Measurements from ENCODE around the gene AP3B1. TPM values are rescaled to one million over a fixed set of nuclear protein-coding genes. Genes with fewer than 3 reads are reported as not detected.

The AP3B1 gene
- total RNA-seq, 2 donors from 2014 or later = 50.4 to 52.6 TPM

DNA sequence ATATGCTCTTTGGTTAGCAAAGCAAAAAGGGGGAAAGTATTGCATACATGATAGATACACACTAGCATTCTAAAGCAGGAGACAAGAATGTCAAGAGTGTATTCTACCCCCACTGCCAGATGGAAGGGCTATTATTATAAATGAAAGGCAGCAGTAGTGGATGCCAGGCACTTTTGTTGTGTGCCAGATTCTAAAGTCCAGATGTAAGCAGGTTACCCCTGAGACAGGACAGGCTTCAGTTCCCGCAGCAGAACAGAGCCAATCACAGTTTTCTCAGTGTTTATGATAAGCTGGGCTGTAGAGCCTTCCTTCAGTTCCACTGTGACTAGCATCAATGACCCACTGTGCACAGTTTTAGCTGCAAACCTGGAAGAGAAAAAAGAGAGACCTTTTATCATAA is 291.8 kb downstream of the AP3B1 start:
- TF ChIP-seq, protein P1, sequence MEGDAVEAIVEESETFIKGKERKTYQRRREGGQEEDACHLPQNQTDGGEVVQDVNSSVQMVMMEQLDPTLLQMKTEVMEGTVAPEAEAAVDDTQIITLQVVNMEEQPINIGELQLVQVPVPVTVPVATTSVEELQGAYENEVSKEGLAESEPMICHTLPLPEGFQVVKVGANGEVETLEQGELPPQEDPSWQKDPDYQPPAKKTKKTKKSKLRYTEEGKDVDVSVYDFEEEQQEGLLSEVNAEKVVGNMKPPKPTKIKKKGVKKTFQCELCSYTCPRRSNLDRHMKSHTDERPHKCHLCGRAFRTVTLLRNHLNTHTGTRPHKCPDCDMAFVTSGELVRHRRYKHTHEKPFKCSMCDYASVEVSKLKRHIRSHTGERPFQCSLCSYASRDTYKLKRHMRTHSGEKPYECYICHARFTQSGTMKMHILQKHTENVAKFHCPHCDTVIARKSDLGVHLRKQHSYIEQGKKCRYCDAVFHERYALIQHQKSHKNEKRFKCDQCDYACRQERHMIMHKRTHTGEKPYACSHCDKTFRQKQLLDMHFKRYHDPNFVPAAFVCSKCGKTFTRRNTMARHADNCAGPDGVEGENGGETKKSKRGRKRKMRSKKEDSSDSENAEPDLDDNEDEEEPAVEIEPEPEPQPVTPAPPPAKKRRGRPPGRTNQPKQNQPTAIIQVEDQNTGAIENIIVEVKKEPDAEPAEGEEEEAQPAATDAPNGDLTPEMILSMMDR (IDR thresholded peaks at IDR 0.05) = no peak
- no peaks in the 10 kb centered on the region for H3K36me3 ChIP-seq
- no peak for ATAC-seq (ENCODE audit: insufficient number of reproducible peaks, low FRiP score, low read depth)
- H3K4me1 ChIP-seq (ENCODE audit: control insufficient read depth in 1 of 2, low read depth in 2 of 2) = peaks cover 4 to 10% of the 10 kb centered on the region in 2 donors
- no peaks in the 10 kb centered on the region for H3K9me3 ChIP-seq
- no peaks in the 10 kb centered on the region for H3K27me3 ChIP-seq (replicated peaks; ENCODE audit: insufficient read depth)
- H3K27ac ChIP-seq = no peak overlapping the region
- H3K4me3 ChIP-seq = no peak overlapping the region
- no peak for DNase-seq (ENCODE audit: low spot score)

DNA sequence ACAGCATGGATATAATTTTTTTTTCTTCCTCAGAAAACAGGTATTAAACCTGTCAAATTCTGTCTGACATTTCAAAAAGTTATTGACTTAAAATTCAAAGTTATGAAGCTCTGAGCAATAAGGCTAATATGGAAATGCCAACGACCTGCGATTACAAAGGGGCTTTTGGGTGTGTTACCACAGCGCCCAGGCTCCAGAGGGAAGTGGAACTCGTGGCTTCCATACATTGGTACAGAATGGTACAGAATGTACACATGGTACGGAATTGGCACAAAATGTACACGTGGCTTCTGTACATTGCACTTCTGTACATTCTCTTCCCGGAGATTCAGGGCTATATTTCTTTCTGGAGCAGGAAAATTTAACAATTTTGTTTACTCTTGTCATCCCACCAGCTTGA is 293.3 kb downstream of the AP3B1 start:
- ATAC-seq (ENCODE audit: insufficient number of reproducible peaks, low FRiP score, low read depth) = no peak
- TF ChIP-seq, protein P1 (IDR thresholded peaks at IDR 0.05) = no peak
- Histone ChIP-seq H3K9me3 (no peaks in the 10 kb centered on the region), H3K27me3 (replicated peaks; ENCODE audit: insufficient read depth) (no peaks in the 10 kb centered on the region), H3K4me1 (ENCODE audit: control insufficient read depth in 1 of 2, low read depth in 2 of 2) (peaks cover 4 to 10% of the 10 kb centered on the region in 2 donors), H3K27ac (no peak overlapping the region), H3K4me3 (no peak overlapping the region), H3K36me3 (no peaks in the 10 kb centered on the region)
- no peak for DNase-seq (ENCODE audit: low spot score)

DNA sequence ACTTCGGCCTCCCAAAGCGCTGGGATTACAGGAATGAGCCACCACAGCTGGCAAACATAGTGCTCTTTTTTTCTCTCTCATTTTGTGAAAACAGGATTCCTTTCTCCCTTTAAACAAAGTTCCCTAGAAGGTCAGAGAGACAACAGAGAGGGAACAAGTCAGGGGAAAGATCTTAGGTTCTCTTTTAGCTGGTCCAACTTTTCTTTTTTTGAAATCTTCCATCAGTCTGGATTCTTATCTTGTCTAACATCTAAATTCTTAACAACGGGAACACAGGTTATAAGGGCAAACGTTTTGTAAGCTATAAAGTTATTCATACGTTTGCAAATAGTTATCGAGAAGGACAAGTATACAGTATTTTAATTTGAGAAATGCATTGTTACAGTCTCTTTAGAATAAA is 294.3 kb downstream of the AP3B1 start:
- H3K4me1 ChIP-seq (ENCODE audit: control insufficient read depth in 1 of 2, low read depth in 2 of 2) = peaks cover 9 to 11% of the 10 kb centered on the region in 2 donors
- H3K9me3 ChIP-seq = no peaks in the 10 kb centered on the region
- H3K27ac ChIP-seq = no peak overlapping the region
- no peaks in the 10 kb centered on the region for H3K36me3 ChIP-seq
- TF ChIP-seq, protein P1 (IDR thresholded peaks at IDR 0.05) = no peak
- H3K27me3 ChIP-seq (replicated peaks; ENCODE audit: insufficient read depth) = no peaks in the 10 kb centered on the region
- ATAC-seq (ENCODE audit: insufficient number of reproducible peaks, low FRiP score, low read depth) (no peak), DNase-seq (ENCODE audit: low spot score) (no peak)
- H3K4me3 ChIP-seq = no peak overlapping the region

DNA sequence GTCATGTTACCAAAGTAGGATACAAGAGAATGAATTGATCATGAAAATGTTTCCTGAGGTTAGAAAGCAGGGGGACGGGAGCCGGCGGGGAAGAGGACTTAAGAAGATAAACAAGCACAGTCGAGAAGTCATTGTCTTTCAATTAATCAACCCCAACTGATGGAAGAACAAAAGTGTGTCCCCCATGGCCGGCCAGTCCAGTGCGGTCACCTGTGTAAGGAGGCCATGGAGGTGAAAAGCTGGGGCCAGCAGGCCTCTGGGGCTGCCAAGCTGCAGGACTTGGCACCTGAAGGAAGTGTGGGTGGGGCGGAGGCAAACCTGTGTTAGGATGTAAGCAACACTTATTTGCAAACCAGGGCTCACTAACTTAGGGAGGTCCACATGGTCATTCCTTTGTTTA is 295.1 kb downstream of the AP3B1 start:
- Histone ChIP-seq H3K27ac (no peak overlapping the region), H3K9me3 (no peaks in the 10 kb centered on the region), H3K36me3 (no peaks in the 10 kb centered on the region), H3K4me3 (no peak overlapping the region), H3K4me1 (ENCODE audit: control insufficient read depth in 1 of 2, low read depth in 2 of 2) (peaks cover 9 to 15% of the 10 kb centered on the region in 2 donors), H3K27me3 (replicated peaks; ENCODE audit: insufficient read depth) (no peaks in the 10 kb centered on the region)
- no peak for DNase-seq (ENCODE audit: low spot score)
- TF ChIP-seq, protein P1 (IDR thresholded peaks at IDR 0.05) = no peak
- no peak for ATAC-seq (ENCODE audit: insufficient number of reproducible peaks, low FRiP score, low read depth)

DNA sequence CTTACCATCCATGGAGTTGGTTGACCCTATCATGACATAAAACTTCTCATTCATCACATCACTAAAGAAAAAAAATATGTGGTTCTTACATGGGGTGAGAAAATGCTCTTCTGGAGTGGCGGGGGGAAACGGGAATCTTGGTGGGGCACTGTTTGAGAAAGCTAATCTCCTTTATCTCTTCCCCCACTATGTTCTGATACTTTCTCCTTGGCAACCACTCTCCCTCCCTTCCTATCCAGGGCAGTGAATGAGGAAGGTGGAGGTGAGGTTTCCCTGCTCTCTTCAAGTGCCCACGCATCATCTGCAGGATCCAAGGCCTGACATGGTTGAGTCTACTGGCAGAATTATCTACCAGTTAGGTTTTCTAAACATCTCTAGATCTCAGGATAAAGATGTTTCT is 297.6 kb downstream of the AP3B1 start:
- no peaks in the 10 kb centered on the region for H3K36me3 ChIP-seq

More for the DNA sequence above, 297.6 kb downstream of the AP3B1 start:
- Histone ChIP-seq H3K4me3 (no peak overlapping the region), H3K27me3 (replicated peaks; ENCODE audit: insufficient read depth) (no peaks in the 10 kb centered on the region), H3K27ac (no peak overlapping the region), H3K4me1 (ENCODE audit: control insufficient read depth in 1 of 2, low read depth in 2 of 2) (peaks cover 17 to 31% of the 10 kb centered on the region in 2 donors), H3K9me3 (no peaks in the 10 kb centered on the region)
- TF ChIP-seq, protein P1 (IDR thresholded peaks at IDR 0.05) = no peak
- ATAC-seq (ENCODE audit: insufficient number of reproducible peaks, low FRiP score, low read depth) (no peak), DNase-seq (ENCODE audit: low spot score) (no peak)

Measured in thoracic aorta (tissue), 2 donors.